H9 (cell line): ENCODE results near the gene LGALS12. TPM values are rescaled to one million over a fixed set of nuclear protein-coding genes. Genes with fewer than 3 reads are reported as not detected.
"Not testable (repeated sequence)": the region's sequence is repeated elsewhere in the genome, so short reads cannot be mapped to it uniquely, and the experiment has no call there.

ENCODE experiments used
- DNase-seq: peaks from one replicate; pipeline ENCODE4 v3.0.0-alpha.2; 2017
- H2AFZ ChIP-seq: one replicate; pipeline ENCODE4 v1.6.1; 2013; ENCODE audit warnings: mild to moderate bottlenecking, low read length, control low read depth, moderate library complexity
- H2AK5ac ChIP-seq: 2 replicates; pipeline ENCODE4 v1.6.1; 2013; ENCODE audit warnings: low read length, control low read depth, mixed read lengths; ENCODE audit not compliant: insufficient read length
- H2BK120ac ChIP-seq: one replicate; pipeline ENCODE4 v1.6.1; 2013; ENCODE audit warnings: low read depth, mild to moderate bottlenecking, low read length, control low read depth, inconsistent platforms; ENCODE audit not compliant: poor library complexity, severe bottlenecking
- H2BK12ac ChIP-seq: 2 replicates; pipeline ENCODE4 v1.6.1; 2013; ENCODE audit warnings: low read length, control low read depth, mixed read lengths, low read depth; ENCODE audit not compliant: insufficient read length
- H2BK15ac ChIP-seq: 2 replicates; pipeline ENCODE4 v1.6.1; 2013; ENCODE audit warnings: low read depth, low read length, control low read depth
- H2BK20ac ChIP-seq: one replicate; pipeline ENCODE4 v1.6.1; 2013; ENCODE audit warnings: low read depth, mild to moderate bottlenecking, low read length, control low read depth, inconsistent platforms; ENCODE audit not compliant: poor library complexity, severe bottlenecking
- H2BK5ac ChIP-seq: 2 replicates; pipeline ENCODE4 v1.6.1; 2013; ENCODE audit warnings: low read length, control low read depth, mixed read lengths; ENCODE audit not compliant: insufficient read length
- H3K14ac ChIP-seq: 2 replicates; pipeline ENCODE4 v1.6.1; 2013; ENCODE audit warnings: low read length, control low read depth; ENCODE audit not compliant: insufficient read depth
- H3K18ac ChIP-seq: 2 replicates; pipeline ENCODE4 v1.6.1; 2013; ENCODE audit warnings: low read depth, mild to moderate bottlenecking, mixed read lengths, low read length, control low read depth; ENCODE audit not compliant: insufficient read length
- H3K23ac ChIP-seq: 2 replicates; pipeline ENCODE4 v1.6.1; 2013; ENCODE audit warnings: low read length, control low read depth, mixed read lengths, low read depth; ENCODE audit not compliant: insufficient read length
- H3K23me2 ChIP-seq: 2 replicates; pipeline ENCODE4 v1.6.1; 2013; ENCODE audit warnings: low read depth, mild to moderate bottlenecking, mixed read lengths, low read length, control low read depth; ENCODE audit not compliant: insufficient read length, poor library complexity, severe bottlenecking
- H3K27ac ChIP-seq: 2 replicates; pipeline ENCODE4 v1.5.1; 2013; ENCODE audit warnings: low read length, control low read depth, mixed read lengths, low read depth; ENCODE audit not compliant: insufficient read length
- H3K27me3 ChIP-seq: 2 replicates; pipeline ENCODE4 v1.6.1; 2013; ENCODE audit warnings: low read length, control low read depth, inconsistent platforms; ENCODE audit not compliant: insufficient read depth
- H3K4ac ChIP-seq: 2 replicates; pipeline ENCODE4 v1.6.1; 2013; ENCODE audit warnings: low read depth, mild to moderate bottlenecking, control low read depth, inconsistent platforms, low read length, moderate library complexity
- H3K4me1 ChIP-seq: 2 replicates; pipeline ENCODE4 v1.6.1; 2013; ENCODE audit warnings: low read length, control low read depth, inconsistent platforms; ENCODE audit not compliant: insufficient read depth
- H3K4me2 ChIP-seq: 2 replicates; pipeline ENCODE4 v1.6.1; 2013; ENCODE audit warnings: low read length, control low read depth, mixed read lengths; ENCODE audit not compliant: insufficient read length, insufficient read depth
- H3K56ac ChIP-seq: 2 replicates; pipeline ENCODE4 v1.6.1; 2013; ENCODE audit warnings: low read depth, mild to moderate bottlenecking, mixed read lengths, low read length, control low read depth; ENCODE audit not compliant: insufficient read length
- H3K79me1 ChIP-seq: 2 replicates; pipeline ENCODE4 v1.6.1; 2013; ENCODE audit warnings: low read depth, mild to moderate bottlenecking, moderate library complexity, low read length, control low read depth, inconsistent platforms; ENCODE audit not compliant: insufficient read depth, poor library complexity, severe bottlenecking
- H3K79me2 ChIP-seq: 2 replicates; pipeline ENCODE4 v1.6.1; 2013; ENCODE audit warnings: low read length, control low read depth, inconsistent platforms; ENCODE audit not compliant: insufficient read depth
- H3K9ac ChIP-seq: 2 replicates; pipeline ENCODE4 v1.6.1; 2013; ENCODE audit warnings: low read length, control low read depth, mixed read lengths; ENCODE audit not compliant: insufficient read length; ENCODE audit errors: extremely low read depth
- H3K9me3 ChIP-seq: one replicate; pipeline ENCODE4 v1.6.1; 2013; ENCODE audit warnings: low read depth, low read length, inconsistent platforms; ENCODE audit not compliant: control insufficient read depth
- H3T11ph ChIP-seq: one replicate; pipeline ENCODE4 v1.6.1; 2013; ENCODE audit warnings: mild to moderate bottlenecking, low read length, control low read depth, inconsistent platforms
- H4K20me1 ChIP-seq: one replicate; pipeline ENCODE4 v1.6.1; 2013; ENCODE audit not compliant: control insufficient read depth, insufficient read length, insufficient read depth
- H4K5ac ChIP-seq: 2 replicates; pipeline ENCODE4 v1.6.1; 2013; ENCODE audit warnings: low read depth, mild to moderate bottlenecking, mixed read lengths, low read length, control low read depth; ENCODE audit not compliant: insufficient read length
- H4K8ac ChIP-seq: replicated peaks from 2 replicates; pipeline ENCODE4 v1.6.1; 2013; ENCODE audit warnings: low read length, control low read depth, mixed read lengths, low read depth; ENCODE audit not compliant: insufficient read length
- H4K91ac ChIP-seq: 2 replicates; pipeline ENCODE4 v1.6.1; 2013; ENCODE audit warnings: low read depth, mild to moderate bottlenecking, moderate library complexity, mixed read lengths, low read length, control low read depth; ENCODE audit not compliant: insufficient read length
- H3K27ac Mint-ChIP-seq, 3 experiments: 2 replicates in 2 of 3; 3 replicates in 1 of 3; pipeline ENCODE4 v1.8.0; 2020 to 2021; ENCODE audit warnings: mixed read lengths in 3 of 3, mild to moderate bottlenecking in 1 of 3, moderate library complexity in 1 of 3
- H3K27me3 Mint-ChIP-seq: 2 replicates; pipeline ENCODE4 v1.8.0; 2021; ENCODE audit warnings: low read depth, mild to moderate bottlenecking, moderate library complexity, mixed read lengths
- H3K36me3 Mint-ChIP-seq, 3 experiments: 2 replicates in 2 of 3; 3 replicates in 1 of 3; pipeline ENCODE4 v1.8.0; 2020 to 2021; ENCODE audit warnings: low read depth in 3 of 3, mixed read lengths in 3 of 3; ENCODE audit not compliant: insufficient read depth in 1 of 3
- H3K4me1 Mint-ChIP-seq, 2 experiments: 2 replicates each; pipeline ENCODE4 v1.8.0; 2020; ENCODE audit warnings: mixed read lengths in 2 of 2
- H3K4me3 Mint-ChIP-seq, 2 experiments: 2 replicates in 1 of 2; 3 replicates in 1 of 2; pipeline ENCODE4 v1.8.0; 2020 to 2021; ENCODE audit warnings: mild to moderate bottlenecking in 2 of 2, mixed read lengths in 2 of 2, moderate library complexity in 1 of 2
- H3K9me3 Mint-ChIP-seq, 2 experiments: 2 replicates in 1 of 2; 3 replicates in 1 of 2; pipeline ENCODE4 v1.8.0; 2020; ENCODE audit warnings: mild to moderate bottlenecking in 2 of 2, mixed read lengths in 2 of 2, moderate library complexity in 1 of 2
- CTCF ChIP-seq: fragments of 200-600 bp; sonication (generic); conservative IDR thresholded peaks from 3 replicates; pipeline ENCODE4 v1.8.0; 2021; ENCODE audit warnings: antibody characterized with exemption, mild to moderate bottlenecking
- WGBS: extraction: QIAGEN DNeasy Blood & Tissue Kit; methylation state at CpG from one replicate; pipeline ENCODE4 v1.1.7; 2013; ENCODE audit warnings: missing lambda C conversion rate, low lambda C conversion rate, mixed read lengths; ENCODE audit not compliant: insufficient read length; ENCODE audit errors: extremely low coverage; 5-methylcytosine and 5-hydroxymethylcytosine counted together
- total RNA-seq: library from RNA; stranded (reverse); gene quantifications from 2 replicates; pipeline ENCODE4 v1.2.1, GENCODE V29; 2021

The LGALS12 gene
- total RNA-seq, 1 experiment from 2014 or later: 1.9 TPM

- Histone ChIP-seq H2BK5ac (no peak overlapping the region), H2AFZ (no peak overlapping the region), H3K79me1 (no peaks in the 10 kb centered on the region), H3K9me3 (no peaks in the 10 kb centered on the region), H3K18ac (no peak overlapping the region), H4K91ac (no peak overlapping the region), H3K23me2 (no peaks in the 10 kb centered on the region), H2BK20ac (no peak overlapping the region), H4K8ac (no peak overlapping the region), H3K14ac (no peak overlapping the region), H3K27me3 (no peaks in the 10 kb centered on the region), H3K4me2 (no peak overlapping the region), H3T11ph (no peak overlapping the region), H2BK12ac (no peak overlapping the region), H4K5ac (no peak overlapping the region), H3K23ac (no peak overlapping the region), H3K56ac (no peak overlapping the region), H2AK5ac (no peak overlapping the region), H3K9ac (no peak overlapping the region), H2BK120ac (no peak overlapping the region), H3K79me2 (no peaks in the 10 kb centered on the region), H4K20me1 (no peaks in the 10 kb centered on the region), H3K4ac (no peak overlapping the region), H3K4me1 (no peaks in the 10 kb centered on the region), H3K27ac (no peak overlapping the region), H2BK15ac (no peak overlapping the region)
- H3K4me1 Mint-ChIP-seq: peaks cover 20 to 23% of the 10 kb centered on the region in 2 experiments
- H3K9me3 Mint-ChIP-seq: peaks cover 3 to 9% of the 10 kb centered on the region in 2 experiments; a peak in 2 of 5 replicates
- DNase-seq: no peak
- WGBS: no CpG with 5 or more reads among the region's 4 CpGs
- H3K27me3 Mint-ChIP-seq: no peaks in the 10 kb centered on the region; the same call in none of the 2 replicates
- no peak for TF ChIP-seq CTCF
- H3K27ac Mint-ChIP-seq: no peak overlapping the region
- H3K36me3 Mint-ChIP-seq: peaks cover 0 to 6% (median 0%) of the 10 kb centered on the region in 3 experiments; a peak in 4 of 7 replicates
- H3K4me3 Mint-ChIP-seq: no peak overlapping the region
These were observed 43.5 kb downstream of the LGALS12 start for GRCh38 chr11:63549411-63549810.

DNA sequence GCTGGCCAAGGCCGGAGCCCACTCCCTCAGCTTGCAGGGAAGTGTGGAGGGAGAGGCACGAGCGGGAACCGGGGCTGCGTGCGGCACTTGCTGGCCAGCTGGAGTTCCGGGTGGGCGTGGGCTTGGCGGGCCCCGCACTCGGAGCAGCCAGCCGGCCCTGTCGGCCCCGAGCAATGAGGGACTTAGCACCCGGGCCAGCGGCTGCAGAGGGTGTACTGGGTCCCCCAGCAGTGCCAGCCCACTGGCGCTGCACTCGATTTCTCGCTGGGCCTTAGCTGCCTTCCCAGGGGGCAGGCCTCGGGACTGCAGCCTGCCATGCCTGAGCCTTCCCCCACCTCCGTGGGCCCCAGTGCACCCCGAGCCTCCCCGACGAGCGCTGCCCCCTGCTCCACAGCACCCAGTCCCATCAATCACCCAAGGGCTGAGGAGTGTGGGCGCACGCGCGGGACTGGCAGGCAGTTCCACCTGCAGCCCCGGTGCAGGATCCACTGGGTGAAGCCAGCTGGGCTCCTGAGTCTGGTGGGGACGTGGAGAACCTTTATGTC lies 44.3 kb downstream of the LGALS12 start:
- H4K20me1 ChIP-seq, H3K27ac Mint-ChIP-seq, H2BK15ac ChIP-seq, H4K8ac ChIP-seq, H3K4me1 ChIP-seq, H3K4ac ChIP-seq, H3K9me3 Mint-ChIP-seq, H3K18ac ChIP-seq, H3T11ph ChIP-seq, H3K79me2 ChIP-seq, H3K27me3 Mint-ChIP-seq, H2AK5ac ChIP-seq, H3K4me2 ChIP-seq, H2BK120ac ChIP-seq, H2BK12ac ChIP-seq, H3K27ac ChIP-seq, H3K27me3 ChIP-seq, H3K9me3 ChIP-seq, H4K91ac ChIP-seq, H3K79me1 ChIP-seq, H3K36me3 Mint-ChIP-seq, DNase-seq, H2AFZ ChIP-seq, H3K56ac ChIP-seq, H2BK5ac ChIP-seq, H3K23ac ChIP-seq, H2BK20ac ChIP-seq, H4K5ac ChIP-seq, H3K4me3 Mint-ChIP-seq, H3K9ac ChIP-seq, H3K14ac ChIP-seq, H3K23me2 ChIP-seq: not testable (repeated sequence)
- H3K4me1 Mint-ChIP-seq: peaks cover 25 to 28% of the 10 kb centered on the region in 2 experiments
- WGBS: no CpG with 5 or more reads among the region's 31 CpGs
